ENCODE results near the gene POU6F2.
"Not testable (repeated sequence)": the region's sequence is repeated elsewhere in the genome, so short reads cannot be mapped to it uniquely, and the experiment has no call there.

The POU6F2 gene

DNA sequence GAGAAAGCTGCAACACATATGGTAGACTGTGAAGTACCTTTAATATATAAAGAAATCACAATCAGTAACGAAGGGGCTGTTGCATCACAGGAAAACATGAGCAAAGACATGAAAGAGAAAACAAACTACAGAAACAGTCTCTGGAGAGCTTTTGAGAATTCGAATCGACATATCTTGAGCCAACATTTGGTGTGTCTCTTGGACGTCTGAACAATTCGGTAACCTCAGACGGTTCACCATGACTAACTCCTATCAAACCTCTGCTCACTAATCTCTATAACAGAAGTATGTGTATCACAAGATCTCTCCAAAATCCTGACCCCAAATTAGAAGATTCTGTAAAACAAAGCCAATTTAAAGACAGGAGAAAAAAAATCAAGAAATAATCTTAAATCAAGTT, 326.5 kb downstream of the POU6F2 start:
- DNase-seq (ENCODE audit: low read depth in 2 of 2), result no peak

DNA sequence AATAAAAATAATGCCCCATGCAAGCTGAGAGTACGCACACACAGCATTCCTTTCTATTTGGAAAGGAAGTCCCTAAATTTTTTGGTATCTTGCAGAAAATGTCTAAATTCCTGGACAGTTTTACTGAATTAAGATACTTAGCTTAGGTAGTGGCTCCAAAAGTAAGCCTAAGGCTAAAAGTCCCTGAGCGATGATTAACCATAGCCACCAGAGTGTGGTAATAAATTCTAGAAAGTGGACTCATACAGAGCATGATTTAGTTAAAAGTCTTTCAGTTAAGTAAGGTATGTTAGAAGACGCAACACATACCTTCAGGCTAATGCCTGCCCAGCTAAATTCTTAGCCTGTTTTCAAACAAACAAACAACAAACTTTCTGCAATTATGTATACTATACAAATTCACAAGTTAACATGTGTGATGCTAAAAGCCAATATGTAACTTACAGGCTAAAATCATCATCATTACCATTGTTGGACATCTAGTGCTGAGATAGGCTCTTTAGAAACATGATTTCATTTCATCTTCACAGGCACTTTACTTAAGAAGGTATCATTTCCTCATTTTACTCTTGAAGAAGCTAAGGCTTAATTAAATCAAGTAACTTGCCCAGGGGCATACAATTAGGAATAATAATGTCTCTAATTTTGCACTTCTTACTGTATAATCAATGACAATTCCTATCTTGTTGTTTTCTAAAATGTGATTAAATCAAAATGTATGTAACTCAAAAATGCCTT, 327.1 kb downstream of the POU6F2 start:
- DNase-seq (ENCODE audit: low read depth in 2 of 2), result no peak

DNA sequence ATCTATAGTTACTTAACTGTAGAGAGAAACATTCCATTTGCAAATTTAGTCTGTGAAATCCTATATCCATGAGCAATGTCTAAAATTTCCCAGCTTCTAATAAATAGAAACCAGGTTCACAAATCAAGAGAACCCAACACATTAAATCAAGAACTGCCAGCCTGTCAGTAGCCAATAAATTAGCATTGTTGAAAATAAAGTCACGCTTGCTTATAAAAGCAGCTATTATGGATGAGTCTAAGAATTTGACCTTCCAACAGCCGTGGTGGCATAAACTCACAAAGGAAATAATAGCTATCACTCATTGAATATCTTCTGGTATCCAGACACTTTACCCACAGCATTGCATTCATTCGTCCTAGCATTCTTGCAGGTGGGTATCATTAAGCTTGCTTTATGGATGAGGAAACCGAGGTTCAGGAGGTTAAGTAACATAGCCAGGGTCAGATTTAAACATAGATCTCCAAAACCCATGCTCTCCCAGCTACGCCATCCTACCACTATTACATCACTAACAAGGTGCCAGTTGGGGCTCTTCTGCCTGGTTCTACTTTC, 328.4 kb downstream of the POU6F2 start:
- DNase-seq (ENCODE audit: low read depth in 2 of 2), result no peak

DNA sequence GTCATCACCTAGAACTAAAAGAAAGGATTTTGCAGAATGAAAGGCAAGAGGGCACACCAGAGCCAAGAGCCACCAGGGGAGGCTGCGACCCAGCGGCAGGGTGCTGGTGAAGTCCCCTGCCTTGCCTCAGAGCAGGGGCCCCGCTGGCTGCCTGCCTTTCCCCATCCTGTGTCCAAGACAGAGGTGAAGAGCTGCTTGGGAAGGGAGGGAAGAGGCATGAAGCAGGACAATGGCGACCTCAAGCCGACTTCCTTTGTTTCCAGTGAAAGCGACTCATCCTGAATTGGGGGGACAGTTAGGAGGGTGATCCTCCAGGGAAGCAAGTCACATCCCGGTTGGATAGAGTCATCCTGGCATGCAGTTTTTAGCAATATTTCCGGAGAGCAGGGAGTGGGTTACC, 333.0 kb downstream of the POU6F2 start:
- no peak for DNase-seq (ENCODE audit: low read depth in 2 of 2)

DNA sequence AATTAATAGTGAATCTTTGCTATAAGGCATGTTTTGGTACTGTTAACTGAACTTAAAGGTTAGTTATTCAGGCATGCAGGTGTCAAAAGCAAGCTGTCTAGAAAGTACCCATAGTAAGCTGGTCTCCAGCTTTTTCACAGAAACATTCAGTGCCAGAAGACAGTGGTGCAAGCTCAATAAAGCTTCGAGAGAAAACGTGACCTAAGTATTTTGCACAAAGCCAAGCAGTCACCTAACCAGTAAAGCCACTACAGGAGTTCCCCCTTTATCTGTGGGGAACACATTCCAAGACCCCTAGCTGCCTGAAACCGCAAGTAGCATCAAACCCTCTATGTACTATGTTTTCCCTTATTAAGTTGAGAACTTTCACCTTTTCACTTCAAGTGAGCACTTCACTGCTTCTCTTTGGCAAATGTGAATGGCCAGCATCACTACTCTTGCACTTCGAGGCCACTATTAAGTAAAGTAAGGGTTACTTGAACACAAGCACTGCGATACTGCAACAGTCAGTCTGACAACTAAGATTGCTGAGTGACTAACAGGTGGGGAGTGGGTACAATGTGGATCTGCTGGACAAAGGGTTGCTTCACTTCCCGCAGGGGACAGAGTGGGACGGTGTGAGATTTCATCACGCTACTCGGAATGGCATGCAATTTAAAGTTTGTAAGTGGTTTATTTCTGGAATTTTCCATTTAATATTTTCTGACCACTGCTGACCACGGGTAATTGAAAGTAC, 334.7 kb downstream of the POU6F2 start:
- DNase-seq (ENCODE audit: low read depth in 2 of 2), result no peak

DNA sequence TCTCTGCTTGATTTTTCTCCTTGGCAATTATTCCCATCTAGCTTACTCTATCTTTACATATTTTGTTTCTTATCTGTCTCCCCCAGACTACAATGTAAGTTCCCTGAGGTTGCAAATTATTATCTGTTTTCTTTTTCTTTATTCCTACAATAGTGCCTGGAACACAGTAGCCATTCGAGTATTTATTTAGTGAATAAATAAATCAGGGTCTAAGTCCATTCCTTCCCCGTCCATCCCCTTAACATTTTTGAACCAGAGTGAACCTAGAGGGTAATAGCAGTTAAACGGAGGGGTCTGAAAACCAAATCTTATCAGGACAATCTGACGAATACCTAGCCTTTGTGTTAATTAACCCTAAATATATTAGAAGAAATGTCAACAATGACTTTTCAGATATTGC, 335.7 kb downstream of the POU6F2 start:
- DNase-seq (ENCODE audit: low read depth in 2 of 2), result no peak

DNA sequence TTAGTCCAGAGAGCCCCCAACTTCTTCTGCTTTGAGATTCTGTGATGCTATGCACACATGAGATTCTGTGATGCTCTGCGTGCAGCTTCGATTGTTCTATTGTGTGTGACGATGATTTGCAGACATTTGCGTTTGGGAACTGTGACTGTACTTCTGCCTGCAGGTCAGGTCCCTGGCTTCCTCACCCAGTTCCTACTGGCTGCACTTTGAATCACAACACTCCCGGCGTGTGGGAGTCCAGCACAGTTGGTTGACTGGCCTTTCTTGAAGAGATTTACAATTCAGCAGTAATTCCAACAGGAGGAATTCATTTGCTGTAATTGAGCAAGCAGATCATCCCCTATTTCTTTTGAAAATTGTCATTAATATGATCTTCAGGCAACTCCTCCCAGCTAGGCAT, 336.3 kb downstream of the POU6F2 start:
- DNase-seq (ENCODE audit: low read depth in 2 of 2), result no peak

DNA sequence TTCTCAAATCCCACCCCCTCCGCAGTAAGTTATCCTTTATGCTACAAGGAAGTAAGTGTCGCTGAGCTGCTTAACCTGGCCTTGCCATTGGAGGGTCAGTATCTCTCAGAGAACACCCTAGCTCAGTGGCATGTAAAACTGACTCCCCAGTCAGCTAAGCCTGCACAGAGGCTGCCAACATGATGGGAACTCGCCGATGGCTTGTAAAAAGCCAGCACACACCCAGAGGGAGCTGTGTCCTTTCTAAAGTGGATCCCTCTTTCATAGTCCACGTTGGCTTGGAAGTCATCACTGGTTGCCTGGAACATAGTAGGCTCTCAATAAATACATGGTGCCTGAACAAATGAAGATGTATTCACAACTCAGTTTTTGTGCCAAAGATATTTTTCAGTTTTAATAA, 339.4 kb downstream of the POU6F2 start:
- no peak for DNase-seq (ENCODE audit: low read depth in 2 of 2)

DNA sequence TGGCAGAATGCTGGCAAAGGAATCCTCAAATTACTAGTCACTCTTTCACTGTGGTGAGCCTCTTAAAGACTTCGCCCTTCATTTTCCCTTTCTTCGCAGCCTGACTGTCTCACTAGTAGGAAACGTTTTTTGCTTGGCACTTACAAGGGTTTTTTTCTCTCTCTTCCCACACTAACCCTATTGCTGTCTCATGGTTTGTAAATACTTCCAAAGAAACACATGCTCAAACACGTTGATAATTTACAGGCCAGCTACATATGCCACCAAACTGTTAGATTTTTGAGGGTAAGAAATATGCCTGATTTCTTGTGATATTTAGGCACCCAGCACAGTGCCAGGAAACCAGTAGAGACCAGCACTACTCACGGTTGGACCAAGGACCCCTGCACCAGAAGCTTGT, 340.2 kb downstream of the POU6F2 start:
- DNase-seq (ENCODE audit: low read depth in 2 of 2), result no peak

DNA sequence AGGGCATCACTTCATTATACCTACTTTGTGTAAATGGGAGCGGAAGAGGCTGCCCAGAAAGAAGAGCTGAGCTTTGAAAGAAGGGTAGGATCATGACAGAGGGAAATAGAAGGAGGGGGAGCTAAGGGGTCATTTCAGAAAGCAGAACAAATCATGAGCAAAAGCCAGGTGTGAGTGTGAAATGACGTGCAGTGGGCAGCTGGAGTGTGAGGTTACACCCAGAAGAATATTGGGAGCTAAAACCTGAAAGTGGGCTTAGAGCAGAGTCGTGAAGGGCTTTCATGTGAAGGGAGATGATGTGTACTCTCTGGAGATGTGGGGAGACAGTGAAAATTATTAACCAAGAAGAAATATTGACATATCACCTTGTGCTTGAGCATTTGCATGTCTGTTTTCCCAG, 343.5 kb downstream of the POU6F2 start:
- no peak for DNase-seq (ENCODE audit: low read depth in 2 of 2)

DNA sequence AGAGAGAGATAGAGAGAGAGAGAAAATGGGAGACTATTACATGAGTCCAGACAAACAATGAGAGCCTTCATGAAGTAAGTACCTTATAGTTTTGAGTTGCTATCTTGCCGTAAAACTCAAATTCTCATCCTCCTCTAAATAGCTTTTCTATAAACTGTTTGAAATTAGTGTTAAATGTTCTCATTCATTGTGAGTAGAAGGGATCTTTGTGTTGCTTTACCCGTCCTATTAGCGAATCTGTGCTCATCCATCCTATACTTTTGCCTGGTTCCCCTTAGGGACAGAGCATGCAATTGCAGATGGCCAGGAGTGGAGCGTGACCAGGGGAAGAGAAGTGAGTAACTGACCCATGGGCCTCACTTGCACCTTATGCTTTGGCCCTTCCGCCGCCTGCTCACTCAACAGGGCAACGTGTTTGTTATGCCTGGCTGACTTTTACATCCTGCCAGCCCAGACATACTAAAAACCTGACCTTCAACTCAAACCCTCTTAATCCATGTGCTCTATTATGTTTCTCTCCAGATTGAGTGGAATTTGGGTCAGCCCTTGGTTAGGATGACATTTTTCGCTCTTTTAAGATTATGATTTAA, 344.3 kb downstream of the POU6F2 start:
- DNase-seq (ENCODE audit: low read depth in 2 of 2), result no peak

DNA sequence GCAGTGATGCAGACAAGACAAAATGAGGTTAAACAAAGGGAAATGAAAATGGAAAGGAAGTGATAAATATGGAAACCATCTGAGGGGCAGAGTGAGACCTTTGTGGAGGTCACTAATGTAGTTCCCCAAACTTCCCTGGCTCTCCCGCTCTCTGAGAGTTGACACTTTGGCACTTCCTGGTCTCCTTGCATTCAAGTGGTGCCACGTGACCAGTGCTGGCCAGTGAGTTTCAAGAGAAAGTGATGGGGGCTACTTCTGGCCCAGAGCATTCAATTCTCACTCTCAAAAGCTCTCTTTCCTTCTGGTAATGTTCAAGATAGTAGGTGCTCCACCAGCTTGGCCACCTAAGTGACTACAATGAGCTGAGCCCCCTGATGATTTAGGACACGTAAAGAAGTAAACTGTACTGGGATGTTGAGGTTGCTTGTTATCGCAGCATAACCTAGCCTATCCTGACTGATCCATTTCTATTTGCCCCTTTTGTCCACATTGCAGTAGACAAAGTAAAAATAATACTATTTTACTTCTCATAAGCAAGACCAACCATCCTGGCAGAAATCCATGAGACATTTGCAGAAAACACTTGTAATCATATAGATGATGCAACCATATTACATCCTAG, 346.5 kb downstream of the POU6F2 start:
- DNase-seq (ENCODE audit: low read depth in 2 of 2), result no peak

DNA sequence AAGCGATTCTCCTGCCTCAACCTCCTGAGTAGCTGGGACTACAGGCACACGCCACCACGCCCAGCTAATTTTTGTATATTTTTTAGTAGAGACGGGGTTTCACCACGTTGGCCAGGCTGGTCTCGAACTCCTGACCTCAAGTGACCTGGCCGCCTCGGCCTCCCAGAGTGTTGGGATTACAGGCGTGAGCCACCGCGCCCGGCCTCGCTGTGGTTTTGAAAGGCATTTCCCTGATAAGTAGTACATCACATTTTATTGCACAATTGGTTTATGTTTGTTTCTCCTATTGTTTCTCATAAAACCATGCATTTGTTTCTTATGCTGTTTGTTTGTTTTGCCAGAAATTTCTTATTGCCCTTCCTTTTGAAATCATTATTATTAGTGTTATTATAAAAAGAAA, 353.9 kb downstream of the POU6F2 start:
- not testable (repeated sequence) for DNase-seq (ENCODE audit: low read depth in 2 of 2)

DNA sequence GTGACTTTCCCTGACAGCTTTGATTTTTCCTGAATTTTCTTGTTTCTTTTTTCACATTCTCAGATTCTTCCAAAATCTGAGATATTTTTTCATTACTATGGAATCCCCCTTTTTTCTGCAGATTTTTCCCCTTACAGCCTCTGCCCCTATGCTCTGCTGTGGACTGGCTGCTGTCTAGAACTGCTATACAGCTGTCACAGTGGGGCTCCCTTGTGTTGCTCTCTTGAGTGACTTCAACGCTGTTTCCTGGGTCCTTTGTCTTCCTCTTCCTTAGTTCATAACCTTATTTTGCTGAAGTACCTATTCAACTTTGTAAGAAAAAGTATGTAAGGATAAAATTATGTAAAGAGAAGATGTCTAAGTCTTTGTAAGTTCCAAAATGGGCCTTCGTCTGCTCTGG, 354.4 kb downstream of the POU6F2 start:
- no peak for DNase-seq (ENCODE audit: low read depth in 2 of 2)

DNA sequence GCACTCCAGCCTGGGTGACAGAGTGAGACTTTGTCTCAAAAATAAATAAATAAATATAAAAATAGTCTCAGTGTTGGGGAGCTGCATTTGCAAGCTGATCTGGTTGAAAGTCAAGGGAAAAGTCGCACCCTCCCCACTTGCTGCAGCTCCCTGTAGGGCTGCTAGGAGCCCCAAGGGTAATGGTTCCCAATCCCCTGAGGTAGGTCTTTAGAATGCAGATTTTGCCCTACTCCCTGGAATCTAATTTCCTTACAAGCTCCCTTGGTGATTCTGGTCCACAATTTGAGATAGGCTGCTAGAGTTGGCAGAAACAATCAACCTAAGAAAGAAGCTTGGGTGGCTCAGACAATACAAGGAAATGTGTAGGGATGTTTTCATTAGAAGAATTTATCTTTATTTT, 356.0 kb downstream of the POU6F2 start:
- no peak for DNase-seq (ENCODE audit: low read depth in 2 of 2)

DNA sequence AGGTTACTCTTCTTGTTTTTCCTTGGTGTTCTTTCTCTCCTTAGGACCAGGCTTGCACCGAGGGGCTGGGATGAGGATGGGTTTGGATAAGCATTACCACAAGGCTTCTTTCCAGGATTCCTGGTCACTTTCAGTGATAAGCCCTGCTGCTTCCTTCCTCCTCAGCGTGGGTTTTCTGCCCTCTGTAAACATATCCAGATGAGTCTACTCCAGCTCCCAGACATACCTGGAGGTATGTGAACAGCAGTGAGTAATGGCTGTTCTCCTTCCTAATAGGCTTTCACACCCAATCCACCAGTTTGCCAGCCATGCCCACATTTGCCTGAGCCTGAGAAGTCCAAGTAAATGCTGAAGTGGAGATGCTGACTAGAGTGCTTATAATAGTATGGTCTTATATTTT, 358.7 kb downstream of the POU6F2 start:
- DNase-seq (ENCODE audit: low read depth in 2 of 2), result no peak

DNA sequence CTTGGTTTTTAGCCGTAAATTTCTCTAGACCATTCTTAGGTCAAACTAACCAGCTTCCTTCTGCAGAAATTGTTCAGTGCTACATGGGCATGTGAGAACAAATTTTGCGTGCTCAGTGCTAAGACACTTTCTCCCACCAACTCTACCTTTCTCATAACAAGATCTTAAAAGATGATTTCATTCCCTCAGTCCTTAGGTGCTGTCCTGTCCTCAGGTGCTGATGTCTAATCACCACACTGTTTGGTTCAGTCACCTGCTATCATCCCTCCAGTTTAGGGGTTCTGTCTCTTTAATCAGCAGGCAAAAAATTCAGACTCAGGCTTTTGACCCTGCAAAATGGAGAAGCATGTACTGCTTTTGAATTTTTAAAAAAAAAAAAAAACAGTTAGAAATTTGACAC, 361.0 kb downstream of the POU6F2 start:
- no peak for DNase-seq (ENCODE audit: low read depth in 2 of 2)

DNA sequence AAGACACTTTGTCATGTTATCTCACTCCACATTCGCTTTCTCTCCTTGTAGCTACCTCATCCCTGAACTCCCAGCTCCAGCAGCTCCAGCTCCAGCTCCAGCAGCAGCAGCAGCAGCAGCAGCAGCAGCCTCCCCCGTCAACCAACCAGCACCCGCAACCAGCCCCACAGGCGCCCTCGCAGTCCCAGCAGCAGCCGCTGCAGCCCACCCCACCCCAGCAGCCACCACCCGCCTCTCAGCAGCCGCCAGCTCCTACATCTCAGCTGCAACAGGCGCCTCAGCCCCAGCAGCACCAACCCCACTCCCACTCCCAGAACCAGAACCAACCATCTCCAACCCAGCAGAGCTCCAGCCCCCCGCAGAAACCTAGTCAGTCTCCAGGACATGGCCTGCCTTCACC, 361.9 kb downstream of the POU6F2 start:
- no peak for DNase-seq (ENCODE audit: low read depth in 2 of 2)

DNA sequence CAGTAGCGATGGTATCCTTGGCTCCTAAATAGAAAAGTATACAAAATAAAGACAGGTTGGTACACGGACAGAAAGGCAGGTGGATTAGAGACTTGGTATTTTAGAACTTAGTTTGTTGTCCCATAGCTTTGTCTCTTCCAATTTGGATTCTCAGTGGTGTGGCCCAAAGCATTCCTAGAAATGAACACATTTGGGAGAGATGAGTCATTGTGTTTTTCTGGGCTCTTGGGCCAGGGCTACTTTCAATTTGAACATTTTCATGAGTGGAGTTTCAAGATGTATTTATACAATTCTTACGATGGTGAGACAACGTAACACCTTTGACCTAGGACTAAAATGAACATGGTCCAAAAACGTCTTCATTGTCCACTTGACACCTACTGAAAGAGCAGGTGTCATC, 363.4 kb downstream of the POU6F2 start:
- no peak for DNase-seq (ENCODE audit: low read depth in 2 of 2)

DNA sequence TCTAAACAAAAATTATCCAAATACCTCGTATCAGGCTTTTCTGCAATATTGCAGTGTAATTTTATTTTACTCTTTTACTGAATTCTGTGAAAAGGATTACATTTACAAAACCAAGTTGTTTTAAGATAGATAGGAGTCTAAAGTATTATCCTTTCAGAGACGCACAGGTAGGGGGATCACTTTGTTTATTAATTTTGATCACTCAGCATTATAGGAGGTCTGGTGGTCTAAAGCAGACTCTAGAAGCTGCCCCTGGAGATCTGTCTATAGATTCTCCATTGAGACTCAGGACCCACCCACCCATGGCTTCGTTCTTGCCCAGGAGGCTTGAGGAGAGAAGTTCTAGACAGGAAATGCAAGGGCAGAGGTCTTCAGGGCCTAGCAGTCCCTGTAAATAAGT, 365.1 kb downstream of the POU6F2 start:
- no peak for DNase-seq (ENCODE audit: low read depth in 2 of 2)

DNA sequence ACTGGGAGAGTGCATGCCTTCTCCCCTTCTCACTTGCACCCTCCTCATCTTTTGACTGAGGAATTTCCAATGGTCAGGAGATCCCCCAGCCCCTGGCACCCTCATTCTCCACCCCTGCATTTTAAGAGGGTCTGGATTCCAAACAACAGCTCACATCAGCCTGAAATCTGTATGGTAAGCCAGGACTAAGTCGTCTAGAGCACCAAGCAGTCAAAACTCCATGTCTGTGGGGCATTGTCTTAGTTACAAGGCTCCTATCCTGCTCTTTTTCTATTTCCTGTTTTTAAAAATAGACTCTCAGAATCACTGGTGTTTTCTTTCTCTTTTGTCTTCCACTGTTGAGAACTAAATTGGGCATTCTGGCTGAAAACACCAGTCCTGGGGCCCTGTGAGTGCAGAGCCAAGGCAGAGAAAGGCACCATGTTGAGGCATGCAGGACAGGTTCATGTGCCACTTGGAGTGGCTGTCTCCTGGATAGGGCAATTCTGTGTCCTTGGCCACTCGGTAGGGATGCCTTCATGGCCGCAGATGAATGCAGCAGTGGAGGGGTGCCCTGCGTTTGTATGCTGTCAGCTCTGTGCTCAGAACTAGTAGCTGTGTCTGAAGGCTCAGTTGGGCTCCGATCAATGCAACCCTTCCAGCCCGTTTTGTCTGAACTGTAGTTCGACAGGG, 371.9 kb downstream of the POU6F2 start:
- DNase-seq (ENCODE audit: low read depth in 2 of 2), result no peak

All from stimulated activated CD4-positive, alpha-beta T cell treated with anti-CD3 and anti-CD28 coated beads, Interleukin-1b, Interleukin-23, amount 100 ng/mL, for 4 hours (primary cell).